H1 (cell line): ENCODE results near the gene PHACTR2. TPM values are rescaled to one million over a fixed set of nuclear protein-coding genes. Genes with fewer than 3 reads are reported as not detected.

Experiments
- CTCF ChIA-PET: fragments of 300-600 bp; sonication (Branson Sonifier 250); formaldehyde crosslinking; loops from one replicate; lab custom pipeline; 2021; ENCODE audit not compliant: partially characterized antibody; lab: Charles Lee
- POLR2A ChIA-PET: fragments of 300-600 bp; sonication (Branson Sonifier 250); formaldehyde crosslinking; loops from one replicate; lab custom pipeline; 2021; ENCODE audit warnings: inconsistent platforms; ENCODE audit not compliant: partially characterized antibody; lab: Charles Lee
- DNase-seq, 2 experiments: peaks; one replicate each; pipeline versions ENCODE4 v3.0.0 to v3.0.0-alpha.2; 2010 to 2022; ENCODE audit warnings: low spot score in 2 of 2, low read depth in 1 of 2, mixed read lengths in 1 of 2
- FAIRE-seq: peaks from 2 replicates; lab custom pipeline; 2011; peaks lifted over from hg19 to GRCh38; lab: Jason Lieb, UNC
- H2AFZ ChIP-seq: 2 replicates; pipeline ENCODE4 v1.8.1; 2012; ENCODE audit warnings: low read length, inconsistent platforms
- H2AK5ac ChIP-seq: 2 replicates; pipeline ENCODE4 v1.6.1; 2013; ENCODE audit warnings: low read depth, low read length
- H2BK120ac ChIP-seq: replicated peaks from 2 replicates; pipeline ENCODE3; 2013; ENCODE audit warnings: low read depth, low read length, inconsistent platforms
- H2BK12ac ChIP-seq: 2 replicates; pipeline ENCODE4 v1.6.1; 2013; ENCODE audit warnings: low read depth, low read length
- H2BK15ac ChIP-seq: 2 replicates; pipeline ENCODE4 v1.6.1; 2013; ENCODE audit warnings: low read length
- H2BK20ac ChIP-seq: 2 replicates; pipeline ENCODE4 v1.6.1; 2013; ENCODE audit warnings: low read length
- H2BK5ac ChIP-seq: 2 replicates; pipeline ENCODE4 v1.6.1; 2013; ENCODE audit warnings: low read depth, low read length
- H3K14ac ChIP-seq: 2 replicates; pipeline ENCODE4 v1.6.1; 2013; ENCODE audit warnings: inconsistent platforms; ENCODE audit not compliant: insufficient read length
- H3K18ac ChIP-seq: 2 replicates; pipeline ENCODE4 v1.6.1; 2013; ENCODE audit warnings: low read length; ENCODE audit errors: extremely low read depth
- H3K23ac ChIP-seq: 2 replicates; pipeline ENCODE4 v1.6.1; 2013; ENCODE audit warnings: inconsistent platforms; ENCODE audit not compliant: insufficient read length
- H3K23me2 ChIP-seq: 2 replicates; pipeline ENCODE4 v1.6.1; 2013; ENCODE audit warnings: low read depth, low read length
- H3K27ac ChIP-seq: 2 replicates; pipeline ENCODE4 v1.6.1; 2011; ENCODE audit warnings: low read depth, low read length, inconsistent platforms
- H3K27me3 ChIP-seq, 4 experiments: replicated peaks in 1 of 4; 1 replicate in 1 of 4; 2 replicates in 3 of 4; pipeline versions ENCODE4 v1.6.1 to v1.8.1; 2011 to 2013; ENCODE audit warnings: low read length in 3 of 4, mild to moderate bottlenecking in 3 of 4, inconsistent platforms in 2 of 4, mixed read lengths in 2 of 4, moderate library complexity in 1 of 4; ENCODE audit not compliant: control insufficient read depth in 3 of 4, insufficient read depth in 3 of 4; ENCODE audit errors: extremely low read depth in 1 of 4
- H3K36me3 ChIP-seq, 4 experiments: 2 replicates each; pipeline versions ENCODE4 v1.6.1 to v1.8.1; 2011 to 2013; ENCODE audit warnings: mild to moderate bottlenecking in 4 of 4, low read length in 3 of 4, moderate library complexity in 2 of 4, control low read depth in 1 of 4, inconsistent platforms in 1 of 4; ENCODE audit not compliant: insufficient read depth in 4 of 4, control insufficient read depth in 2 of 4
- H3K4ac ChIP-seq: replicated peaks from 2 replicates; pipeline ENCODE3; 2013; ENCODE audit warnings: low read length, low read depth, mixed read lengths, inconsistent platforms; ENCODE audit not compliant: insufficient read length
- H3K4me1 ChIP-seq, 4 experiments: replicated peaks in 1 of 4; 1 replicate in 1 of 4; 2 replicates in 3 of 4; pipeline versions ENCODE4 v1.6.1 to v1.8.1; 2011 to 2013; ENCODE audit warnings: low read length in 3 of 4, inconsistent platforms in 2 of 4, mixed read lengths in 1 of 4; ENCODE audit not compliant: insufficient read depth in 4 of 4, control insufficient read depth in 3 of 4
- H3K4me2 ChIP-seq, 2 experiments: 2 replicates each; pipeline versions ENCODE4 v1.6.1 to v1.8.1; 2011 to 2013; ENCODE audit warnings: low read depth in 2 of 2, low read length in 2 of 2, control low read depth in 1 of 2, inconsistent platforms in 1 of 2, mild to moderate bottlenecking in 1 of 2; ENCODE audit not compliant: insufficient read depth in 1 of 2
- H3K4me3 ChIP-seq, 4 experiments: fragments of 200-600, 300-600 bp in 1 of 4; sonication (generic), shearing (Covaris generic), sonication (Bioruptor Twin) in 1 of 4; 2 replicates each; pipeline versions ENCODE4 v1.5.1 to v1.8.1; 2011 to 2016; ENCODE audit warnings: low read length in 4 of 4, low read depth in 3 of 4, control low read depth in 2 of 4, inconsistent platforms in 2 of 4, mild to moderate bottlenecking in 2 of 4, mixed read lengths in 1 of 4, moderate library complexity in 1 of 4; ENCODE audit not compliant: insufficient read depth in 2 of 4; ENCODE audit errors: extremely low read depth in 1 of 4
- H3K56ac ChIP-seq: replicated peaks from 2 replicates; pipeline ENCODE3; 2013; ENCODE audit warnings: low read depth, mild to moderate bottlenecking, mixed read lengths, low read length, inconsistent platforms; ENCODE audit not compliant: insufficient read length
- H3K79me1 ChIP-seq: 2 replicates; pipeline ENCODE4 v1.6.1; 2013; ENCODE audit warnings: low read depth, low read length, control low read depth
- H3K79me2 ChIP-seq, 2 experiments: 2 replicates each; pipeline versions ENCODE4 v1.6.1 to v1.8.1; 2012 to 2013; ENCODE audit warnings: low read length in 2 of 2, mild to moderate bottlenecking in 2 of 2, inconsistent platforms in 1 of 2; ENCODE audit not compliant: insufficient read depth in 2 of 2, control insufficient read depth in 1 of 2
- H3K9ac ChIP-seq, 4 experiments: replicated peaks in 1 of 4; 1 replicate in 1 of 4; 2 replicates in 3 of 4; pipeline versions ENCODE4 v1.6.1 to v1.8.1; 2011 to 2013; ENCODE audit warnings: low read depth in 3 of 4, low read length in 3 of 4, control low read depth in 2 of 4, mild to moderate bottlenecking in 2 of 4, moderate library complexity in 2 of 4, inconsistent platforms in 1 of 4; ENCODE audit errors: extremely low read depth in 1 of 4
- H3K9me3 ChIP-seq, 2 experiments: 2 replicates each; pipeline versions ENCODE4 v1.6.1 to v1.8.1; 2012 to 2013; ENCODE audit warnings: mild to moderate bottlenecking in 2 of 2, moderate library complexity in 2 of 2, control low read depth in 1 of 2, inconsistent platforms in 1 of 2, low read depth in 1 of 2, low read length in 1 of 2, mixed read lengths in 1 of 2; ENCODE audit not compliant: insufficient read depth in 2 of 2
- H4K20me1 ChIP-seq, 2 experiments: replicated peaks in 1 of 2; 2 replicates each; pipeline versions ENCODE3 to v1.8.1; 2011 to 2013; ENCODE audit warnings: inconsistent platforms in 2 of 2, low read length in 2 of 2, mild to moderate bottlenecking in 1 of 2; ENCODE audit not compliant: insufficient read depth in 2 of 2, control insufficient read depth in 1 of 2
- H4K5ac ChIP-seq: 2 replicates; pipeline ENCODE4 v1.6.1; 2013; ENCODE audit warnings: low read length, low read depth, mixed read lengths, inconsistent platforms; ENCODE audit not compliant: insufficient read length
- H4K8ac ChIP-seq: 2 replicates; pipeline ENCODE4 v1.8.0; 2013; ENCODE audit warnings: mild to moderate bottlenecking, moderate library complexity, low read length, inconsistent platforms; ENCODE audit not compliant: insufficient read depth; ENCODE audit errors: extremely low read depth
- H4K91ac ChIP-seq: replicated peaks from 2 replicates; pipeline ENCODE3; 2013; ENCODE audit warnings: low read length, mixed read lengths, inconsistent platforms; ENCODE audit not compliant: insufficient read length
- BACH1 ChIP-seq: IDR thresholded peaks from 2 replicates; pipeline ENCODE4 v1.6.1; 2012; ENCODE audit warnings: low read length, improper control_type of control experiment
- CBX8 ChIP-seq: fragments of 300-800, 300-1000 bp; sonication (generic); IDR thresholded peaks from 2 replicates; pipeline ENCODE4 v1.7.1; 2016; ENCODE audit warnings: low read depth, low read length, borderline replicate concordance
- CEBPB ChIP-seq: IDR thresholded peaks from 2 replicates; pipeline ENCODE4 v1.6.1; 2012; ENCODE audit warnings: low read depth, low read length
- FOSL1 ChIP-seq: IDR thresholded peaks from 2 replicates; pipeline ENCODE4 v1.6.1; 2011; ENCODE audit warnings: mild to moderate bottlenecking, low read depth, low read length, moderate library complexity; ENCODE audit not compliant: insufficient read depth
- POLR2A ChIP-seq, 2 experiments: IDR thresholded peaks; 1 replicate in 1 of 2; 2 replicates in 1 of 2; pipeline ENCODE4 v1.6.1; 2011; ENCODE audit warnings: low read depth in 2 of 2, low read length in 2 of 2, mild to moderate bottlenecking in 2 of 2; ENCODE audit errors: control extremely low read depth in 1 of 2
- POU5F1 ChIP-seq: IDR thresholded peaks from 2 replicates; pipeline ENCODE4 v1.6.1; 2011; ENCODE audit warnings: low read depth, mild to moderate bottlenecking, low read length, moderate library complexity
- RBBP5 ChIP-seq: IDR thresholded peaks from 2 replicates; pipeline ENCODE4 v1.7.1; 2012; ENCODE audit warnings: low read depth, mild to moderate bottlenecking, inconsistent platforms, low read length, moderate library complexity, borderline replicate concordance
- RFX5 ChIP-seq: IDR thresholded peaks from 2 replicates; pipeline ENCODE4 v1.6.1; 2011; ENCODE audit warnings: low read depth, low read length, improper control_type of control experiment, borderline replicate concordance
- SAP30 ChIP-seq: fragments of 300-600 bp; sonication (generic); IDR thresholded peaks from 2 replicates; pipeline ENCODE4 v1.7.1; 2012; ENCODE audit warnings: low read length, moderate library complexity, mild to moderate bottlenecking, inconsistent platforms; ENCODE audit not compliant: insufficient read depth, insufficient replicate concordance
- SP1 ChIP-seq: IDR thresholded peaks from 2 replicates; pipeline ENCODE4 v1.6.1; 2011; ENCODE audit warnings: low read depth, low read length
- SP4 ChIP-seq: IDR thresholded peaks from 2 replicates; pipeline ENCODE4 v1.6.1; 2012; ENCODE audit warnings: low read length, inconsistent platforms
- TCF12 ChIP-seq: IDR thresholded peaks from 2 replicates; pipeline ENCODE4 v1.6.1; 2011; ENCODE audit warnings: low read depth, mild to moderate bottlenecking, low read length
- WGBS, 2 experiments: shearing (Covaris generic) in 1 of 2; methylation state at CpG; one replicate each; pipeline versions ENCODE4 v1.1.6 to v1.1.7; 2013 to 2015; ENCODE audit warnings: low lambda C conversion rate in 2 of 2, mixed read lengths in 2 of 2, inconsistent platforms in 1 of 2, low coverage in 1 of 2, missing lambda C conversion rate in 1 of 2; ENCODE audit not compliant: insufficient replicate concordance in 2 of 2, insufficient coverage in 1 of 2, insufficient read length in 1 of 2; ENCODE audit errors: extremely low coverage in 1 of 2, missing lambda C conversion rate in 1 of 2; 5-methylcytosine and 5-hydroxymethylcytosine counted together
- polyA plus RNA-seq, 7 experiments: library from polyadenylated mRNA; depleted of rRNA in 3 of 7; stranded (reverse) in 5 of 7; unstranded in 2 of 7; fragments of >200 nt in 5 of 7; fragments of 200-250 nt in 2 of 7; gene quantifications; 1 replicate in 5 of 7; 2 replicates in 1 of 7; 4 replicates in 1 of 7; pipeline versions ENCODE4 v1.2.1 to v1.2.3, GENCODE V29; 2011 to 2013; ENCODE audit warnings: missing spikeins in 2 of 7, mixed read lengths in 2 of 7
- total RNA-seq: library from RNA; stranded (reverse); fragmentation: NEBNext Ultra II Directional; extraction: Animal tissue kit (Norgen Biotek cat#: 25700); gene quantifications from 2 replicates; pipeline ENCODE4 v1.2.1, GENCODE V29; 2021

PHACTR2 gene
- total and polyA plus RNA-seq, 2 of the 8 experiments (the other 6 are each of a cell fraction or from before 2014, with no cell fraction given): 16.9 to 131 TPM

- WGBS, 2 experiments: 90% methylated on average over 8 of the region's 8 CpGs; no CpG with 5 or more reads in 1 of the 2 experiments
- Histone ChIP-seq H4K5ac (no peak overlapping the region), H3K23ac (no peak overlapping the region), H3K4me3 (no peak overlapping the region), H2BK12ac (no peak overlapping the region), H2AFZ (no peak overlapping the region), H2BK5ac (no peak overlapping the region), H4K20me1 (no peaks in the 10 kb centered on the region), H3K4ac (no peak overlapping the region), H3K4me1 (peaks cover 0 to 6% (median 3%) of the 10 kb centered on the region in 4 experiments; a peak in 5 of 7 replicates), H3K27me3 (no peaks in the 10 kb centered on the region), H3K9ac (no peak overlapping the region), H3K23me2 (no peaks in the 10 kb centered on the region), H2BK120ac (no peak overlapping the region), H4K8ac (no peak overlapping the region), H3K14ac (no peak overlapping the region), H2AK5ac (no peak overlapping the region), H3K36me3 (peaks cover 0 to 28% (median 14%) of the 10 kb centered on the region in 4 experiments; a peak in 7 of 8 replicates), H3K27ac (no peak overlapping the region), H2BK20ac (no peak overlapping the region), H3K4me2 (no peak overlapping the region), H2BK15ac (no peak overlapping the region), H3K9me3 (no peaks in the 10 kb centered on the region), H3K79me1 (no peaks in the 10 kb centered on the region), H3K79me2 (no peaks in the 10 kb centered on the region), H4K91ac (no peak overlapping the region), H3K18ac (no peak overlapping the region), H3K56ac (no peak overlapping the region)
- ChIA-PET POLR2A (interaction anchor here (0.6 kb wide), 1 partner anchor 214 kb away, joined by 3 read pairs; no protein-coding TSS in a partner anchor), CTCF (interaction anchor here (1.4 kb wide), 1 partner anchor 35 kb away, joined by 3 read pairs; no protein-coding TSS in a partner anchor)
- FAIRE-seq (no peak), DNase-seq (no peak)
- TF ChIP-seq RFX5 (no peak), POLR2A (IDR thresholded peaks at IDR 0.05; ENCODE audit: control extremely low read depth in 1 of 2, low read depth in 2 of 2, low read length in 2 of 2) (no peak), TCF12 (no peak), CEBPB (no peak), SP1 (no peak), SP4 (no peak), SAP30 (no peak), POU5F1 (no peak), BACH1 (no peak), CBX8 (no peak), RBBP5 (no peak), FOSL1 (no peak)
Measured at GRCh38 chr6:143806282-143807102, 128.7 kb downstream of the PHACTR2 start.
